Mucosa of rectum (tissue), 2 donors: ENCODE results near the gene PACSIN2.
"Not testable (repeated sequence)": the region's sequence is repeated elsewhere in the genome, so short reads cannot be mapped to it uniquely, and the experiment has no call there.

Experiments
- H3K27ac ChIP-seq, 2 donors: one replicate each; pipeline ENCODE4 v1.7.0; 2013; ENCODE audit warnings: inconsistent platforms in 2 of 2, low read depth in 2 of 2, low read length in 2 of 2
- H3K27me3 ChIP-seq, 2 donors: one replicate each; pipeline ENCODE4 v1.7.0; 2013; ENCODE audit warnings: low read length in 2 of 2; ENCODE audit not compliant: control insufficient read depth in 2 of 2, insufficient read depth in 2 of 2
- H3K36me3 ChIP-seq, 2 donors: one replicate each; pipeline ENCODE4 v1.7.0; 2013; ENCODE audit warnings: low read length in 2 of 2; ENCODE audit not compliant: control insufficient read depth in 2 of 2, insufficient read depth in 2 of 2
- H3K4me1 ChIP-seq, 2 donors: one replicate each; pipeline ENCODE4 v1.7.0; 2013; ENCODE audit warnings: low read length in 2 of 2, mild to moderate bottlenecking in 1 of 2; ENCODE audit not compliant: control insufficient read depth in 2 of 2, insufficient read depth in 2 of 2
- H3K4me3 ChIP-seq, 2 donors: one replicate each; pipeline ENCODE4 v1.7.0; 2013; ENCODE audit warnings: low read length in 2 of 2
- H3K9ac ChIP-seq, 2 donors: one replicate each; pipeline ENCODE4 v1.7.0; 2013; ENCODE audit warnings: low read length in 2 of 2, low read depth in 1 of 2, mild to moderate bottlenecking in 1 of 2
- H3K9me3 ChIP-seq, 2 donors: one replicate each; pipeline ENCODE4 v1.7.0; 2013; ENCODE audit warnings: low read length in 2 of 2; ENCODE audit not compliant: control insufficient read depth in 2 of 2
- donor health status: healthy.
- donor health status: Normal muscosa, but diverticular disease.

Gene PACSIN2

GRCh38 chr22:42939941-42940653, 74.9 kb downstream of the PACSIN2 start:
- H3K27ac ChIP-seq, result peak overlapping the region; percentile 86 to 89
- no peaks in the 10 kb centered on the region for H3K36me3 ChIP-seq
- H3K4me3 ChIP-seq, result no peak overlapping the region
- H3K9ac ChIP-seq, result peak overlapping the region; percentile 47 to 55
- H3K27me3 ChIP-seq, result no peaks in the 10 kb centered on the region
- H3K9me3 ChIP-seq, result no peaks in the 10 kb centered on the region
- H3K4me1 ChIP-seq, result peaks cover 40 to 43% of the 10 kb centered on the region in 2 donors

GRCh38 chr22:42939451-42939881, 75.5 kb downstream of the PACSIN2 start:
- Histone ChIP-seq H3K4me3 (no peak overlapping the region), H3K27ac (peak overlapping the region; percentile 86 to 89), H3K9me3 (no peaks in the 10 kb centered on the region), H3K27me3 (no peaks in the 10 kb centered on the region), H3K9ac (peak overlapping the region; percentile 47 to 55), H3K36me3 (no peaks in the 10 kb centered on the region), H3K4me1 (peaks cover 43 to 46% of the 10 kb centered on the region in 2 donors)

GRCh38 chr22:42938976-42939375, 76.0 kb downstream of the PACSIN2 start:
- Histone ChIP-seq H3K36me3 (no peaks in the 10 kb centered on the region), H3K4me3 (no peak overlapping the region), H3K9me3 (no peaks in the 10 kb centered on the region), H3K4me1 (peaks cover 47 to 51% of the 10 kb centered on the region in 2 donors), H3K9ac (peak overlapping the region in 1 of 2 donors; percentile 15), H3K27me3 (no peaks in the 10 kb centered on the region), H3K27ac (peak overlapping the region; percentile 86 to 89)

DNA sequence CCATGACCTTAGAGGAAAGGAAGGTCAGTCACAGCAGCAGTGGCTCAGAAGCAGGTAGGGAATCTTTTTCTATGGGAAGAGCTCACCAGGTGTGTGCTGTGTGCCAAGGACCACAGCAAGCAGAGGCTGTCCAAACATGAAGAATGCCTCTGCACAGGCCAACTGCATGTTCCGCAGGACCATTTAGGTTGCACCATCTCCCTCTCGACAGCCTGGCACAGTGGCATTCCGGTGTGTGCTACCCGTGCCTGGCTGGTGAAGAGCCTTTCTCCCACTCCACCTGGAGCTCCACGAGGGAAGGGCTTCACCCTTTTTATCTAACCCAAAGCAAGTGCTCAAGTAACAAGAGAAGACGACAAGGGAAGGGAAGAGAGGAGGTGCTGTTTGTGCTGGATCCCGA, 76.5 kb downstream of the PACSIN2 start:
- Histone ChIP-seq H3K36me3 (no peaks in the 10 kb centered on the region), H3K27me3 (no peaks in the 10 kb centered on the region), H3K9me3 (no peaks in the 10 kb centered on the region), H3K9ac (peak overlapping the region in 1 of 2 donors; percentile 31), H3K4me1 (peaks cover 48 to 52% of the 10 kb centered on the region in 2 donors), H3K4me3 (no peak overlapping the region), H3K27ac (peak overlapping the region; percentile 86 to 89)

- Histone ChIP-seq H3K4me1 (peaks cover 53 to 55% of the 10 kb centered on the region in 2 donors), H3K4me3 (peak overlapping the region in 1 of 2 donors; percentile 15), H3K27me3 (no peaks in the 10 kb centered on the region), H3K9me3 (no peaks in the 10 kb centered on the region), H3K9ac (peak overlapping the region; percentile 31 to 38), H3K36me3 (no peaks in the 10 kb centered on the region), H3K27ac (peak overlapping the region; percentile 76 to 78)
These were observed 77.6 kb downstream of the PACSIN2 start for GRCh38 chr22:42937164-42937843.

GRCh38 chr22:42936680-42937079, 78.3 kb downstream of the PACSIN2 start:
- H3K9me3 ChIP-seq, H3K36me3 ChIP-seq, H3K4me3 ChIP-seq, H3K27me3 ChIP-seq: not testable (repeated sequence)
- Histone ChIP-seq H3K9ac (peak overlapping the region; percentile 31 to 38), H3K4me1 (peaks cover 55% of the 10 kb centered on the region in 2 donors), H3K27ac (peak overlapping the region; percentile 76 to 78)

- peaks cover 59 to 64% of the 10 kb centered on the region in 2 donors for H3K4me1 ChIP-seq
- H3K27me3 ChIP-seq, result no peaks in the 10 kb centered on the region
- H3K36me3 ChIP-seq, result peaks cover 0 to 8% of the 10 kb centered on the region in 2 donors
- no peak overlapping the region for H3K4me3 ChIP-seq
- H3K9me3 ChIP-seq, result no peaks in the 10 kb centered on the region
- peak overlapping the region; percentile 28 to 44 for H3K9ac ChIP-seq
- H3K27ac ChIP-seq, result peak overlapping the region; percentile 89 to 91
These were observed 80.6 kb downstream of the PACSIN2 start for GRCh38 chr22:42934338-42934737.

DNA sequence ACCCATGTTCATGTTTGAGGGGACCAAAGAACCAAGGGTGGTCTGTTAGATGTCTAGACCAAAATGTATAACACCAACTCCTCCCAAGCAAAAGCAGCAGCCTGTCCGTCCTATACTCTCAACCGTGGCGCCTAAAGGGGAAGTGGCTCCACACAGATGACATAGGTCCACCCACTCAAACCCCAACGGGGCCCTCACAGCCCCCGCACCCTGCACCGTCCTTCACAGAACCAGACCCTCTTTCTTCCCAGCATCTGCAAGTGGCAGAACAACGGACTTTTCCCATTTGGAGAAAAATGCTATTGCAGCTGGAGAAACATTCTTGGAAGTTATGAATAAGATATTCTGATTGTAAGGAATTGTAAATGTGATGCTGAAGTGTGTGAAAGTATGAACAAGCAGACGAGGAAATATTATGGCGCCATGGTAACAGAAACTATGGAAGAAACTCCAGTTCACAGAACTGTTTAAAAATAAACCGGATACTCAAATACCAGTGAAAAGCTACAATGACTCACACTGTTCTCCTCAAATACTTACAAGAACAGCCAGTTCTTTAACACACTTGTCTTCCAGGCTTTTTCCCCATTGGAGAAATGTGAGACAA, 81.4 kb downstream of the PACSIN2 start:
- Histone ChIP-seq H3K4me1 (peaks cover 55 to 62% of the 10 kb centered on the region in 2 donors), H3K4me3 (no peak overlapping the region), H3K27me3 (no peaks in the 10 kb centered on the region), H3K36me3 (peaks cover 0 to 8% of the 10 kb centered on the region in 2 donors), H3K27ac (peak overlapping the region; percentile 89 to 91), H3K9me3 (no peaks in the 10 kb centered on the region), H3K9ac (peak overlapping the region; percentile 28 to 44)

- H3K4me3 ChIP-seq, result no peak overlapping the region
- H3K27me3 ChIP-seq, result no peaks in the 10 kb centered on the region
- H3K9ac ChIP-seq, result peak overlapping the region in 1 of 2 donors; percentile 34
- H3K27ac ChIP-seq, result peak overlapping the region; percentile 89 to 91
- H3K4me1 ChIP-seq, result peaks cover 49 to 59% of the 10 kb centered on the region in 2 donors
- peaks cover 0 to 8% of the 10 kb centered on the region in 2 donors for H3K36me3 ChIP-seq
- H3K9me3 ChIP-seq, result no peaks in the 10 kb centered on the region
These were observed 82.0 kb downstream of the PACSIN2 start for GRCh38 chr22:42932857-42933484.
